Mammary epithelial cell (primary cell): ENCODE results near the gene CEP120.

Experiments used
- EZH2 ChIP-seq: IDR thresholded peaks from 2 replicates; pipeline ENCODE4 v1.6.1; 2012; ENCODE audit warnings: low read length, inconsistent platforms, borderline replicate concordance
- TF ChIP-seq, protein P1 (sequence below), 2 donors: IDR thresholded peaks in 1 of 2; conservative IDR thresholded peaks in 1 of 2; 2 replicates each; pipeline ENCODE4 v1.5.1; 2011 to 2012; ENCODE audit warnings: inconsistent platforms in 2 of 2, low read length in 2 of 2, mild to moderate bottlenecking in 2 of 2, control low read depth in 1 of 2, low read depth in 1 of 2; ENCODE audit not compliant: insufficient read depth in 1 of 2; ENCODE audit errors: extremely low read depth in 1 of 2

DNA sequence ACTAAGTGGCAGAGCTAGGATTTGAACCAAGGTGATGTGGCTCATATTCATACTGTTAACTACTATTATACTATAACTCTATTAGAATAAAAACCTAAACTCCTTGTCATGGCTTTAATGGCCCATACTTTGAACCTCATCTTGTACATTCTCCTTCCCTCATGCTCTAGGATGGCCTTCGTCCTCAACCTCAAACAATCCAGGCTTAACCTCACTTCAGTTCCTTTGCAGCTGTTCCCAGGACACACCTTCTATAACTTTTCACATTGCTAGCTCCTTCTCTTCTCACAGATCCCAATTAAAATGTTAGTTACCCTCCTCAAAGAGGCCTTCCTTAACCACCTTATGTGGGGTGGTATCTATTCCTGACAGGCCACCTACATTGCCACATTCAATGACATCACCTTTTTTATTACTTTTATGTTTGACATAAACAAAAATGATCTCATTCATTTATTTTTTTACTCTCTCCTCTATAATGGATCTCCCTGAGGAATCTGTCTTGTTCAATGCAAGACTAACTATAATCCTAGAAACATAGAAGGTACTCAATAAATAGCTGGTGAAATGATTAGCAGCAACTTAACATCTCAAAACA lies 53.7 kb downstream of the CEP120 start:
- no peak for TF ChIP-seq EZH2
- TF ChIP-seq, protein P1, sequence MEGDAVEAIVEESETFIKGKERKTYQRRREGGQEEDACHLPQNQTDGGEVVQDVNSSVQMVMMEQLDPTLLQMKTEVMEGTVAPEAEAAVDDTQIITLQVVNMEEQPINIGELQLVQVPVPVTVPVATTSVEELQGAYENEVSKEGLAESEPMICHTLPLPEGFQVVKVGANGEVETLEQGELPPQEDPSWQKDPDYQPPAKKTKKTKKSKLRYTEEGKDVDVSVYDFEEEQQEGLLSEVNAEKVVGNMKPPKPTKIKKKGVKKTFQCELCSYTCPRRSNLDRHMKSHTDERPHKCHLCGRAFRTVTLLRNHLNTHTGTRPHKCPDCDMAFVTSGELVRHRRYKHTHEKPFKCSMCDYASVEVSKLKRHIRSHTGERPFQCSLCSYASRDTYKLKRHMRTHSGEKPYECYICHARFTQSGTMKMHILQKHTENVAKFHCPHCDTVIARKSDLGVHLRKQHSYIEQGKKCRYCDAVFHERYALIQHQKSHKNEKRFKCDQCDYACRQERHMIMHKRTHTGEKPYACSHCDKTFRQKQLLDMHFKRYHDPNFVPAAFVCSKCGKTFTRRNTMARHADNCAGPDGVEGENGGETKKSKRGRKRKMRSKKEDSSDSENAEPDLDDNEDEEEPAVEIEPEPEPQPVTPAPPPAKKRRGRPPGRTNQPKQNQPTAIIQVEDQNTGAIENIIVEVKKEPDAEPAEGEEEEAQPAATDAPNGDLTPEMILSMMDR (conservative IDR thresholded peaks at IDR 0.05 in 1 of 2, IDR thresholded peaks at IDR 0.05 in 1 of 2; ENCODE audit: extremely low read depth in 1 of 2, insufficient read depth in 1 of 2, low read depth in 1 of 2, low read length in 2 of 2): no peak
